HepG2 (cell line): ENCODE measurements around the gene NMT2. TPM values are rescaled to one million over a fixed set of nuclear protein-coding genes. Genes with fewer than 3 reads are reported as not detected.

ENCODE experiments used
- ATAC-seq: fragments of 200-7000 bp; cut with Tn5 transposase; 3 replicates; pipeline ENCODE4 v1.9.1; 2020; ENCODE audit warnings: mild to moderate bottlenecking, moderate library complexity
- BruUV-seq: library from RNA; stranded (reverse); fragments of 400-500 nt; replicated peaks from 2 replicates; lab custom pipeline; 2021; lab: Mats Ljungman, UMichigan
- CTCF ChIA-PET: fragments of 300-600 bp; formaldehyde crosslinking; extraction: SDS; loops from one replicate; lab custom pipeline; 2021; ENCODE audit warnings: low total read pairs, inconsistent platforms, low intra/inter-chr PET ratio; lab: Yijun Ruan, JAX
- POLR2A ChIA-PET: fragments of 350-600 bp; sonication (Branson Sonifier 250); formaldehyde crosslinking; loops from one replicate; lab custom pipeline; 2020; ENCODE audit warnings: antibody characterized with exemption, inconsistent platforms; lab: Yijun Ruan, JAX
- DNase-seq: peaks from one replicate; pipeline ENCODE4 v3.0.0-alpha.2; 2015; ENCODE audit warnings: low spot score
- FAIRE-seq: peaks from 3 replicates; lab custom pipeline; 2011; peaks lifted over from hg19 to GRCh38; lab: Jason Lieb, UNC
- H2AFZ ChIP-seq: one replicate; pipeline ENCODE4 v1.6.1; 2011; ENCODE audit warnings: low read length, inconsistent platforms
- H3K27ac ChIP-seq: fragments of 300-600 bp; 3 replicates; pipeline ENCODE4 v1.8.0; 2011; ENCODE audit warnings: mixed run types, mild to moderate bottlenecking, mixed read lengths, low read length, inconsistent platforms; ENCODE audit not compliant: insufficient read depth; ENCODE audit errors: extremely low read length
- H3K27me3 ChIP-seq, 2 experiments: fragments of 200-600 bp in 1 of 2; 2 replicates in 1 of 2; 3 replicates in 1 of 2; pipeline versions ENCODE4 v1.6.0 to v1.8.0; 2011; ENCODE audit warnings: low read length in 2 of 2, mild to moderate bottlenecking in 2 of 2, moderate library complexity in 2 of 2, inconsistent platforms in 1 of 2; ENCODE audit not compliant: insufficient read depth in 2 of 2, control insufficient read depth in 1 of 2
- H3K36me3 ChIP-seq, 2 experiments: fragments of 200-600 bp in 1 of 2; replicated peaks in 1 of 2; 2 replicates in 1 of 2; 3 replicates in 1 of 2; pipeline versions ENCODE4 v1.5.1 to v1.8.0; 2011; ENCODE audit warnings: low read length in 2 of 2, inconsistent platforms in 1 of 2; ENCODE audit not compliant: insufficient read depth in 2 of 2, control insufficient read depth in 1 of 2
- H3K4me1 ChIP-seq: 2 replicates; pipeline ENCODE4 v1.5.1; 2012; ENCODE audit warnings: low read length, inconsistent platforms; ENCODE audit not compliant: insufficient read depth
- H3K4me2 ChIP-seq: 2 replicates; pipeline ENCODE4 v1.6.0; 2011; ENCODE audit warnings: low read depth, low read length, inconsistent platforms
- H3K4me3 ChIP-seq, 3 experiments: fragments of 200-600 bp in 1 of 3; sonication (generic), shearing (Covaris generic) in 1 of 3; replicated peaks in 1 of 3; 2 replicates each; pipeline ENCODE4 v1.5.1; 2011 to 2016; ENCODE audit warnings: low read length in 3 of 3, inconsistent platforms in 2 of 3, low read depth in 2 of 3, mild to moderate bottlenecking in 2 of 3, control low read depth in 1 of 3, mixed read lengths in 1 of 3; ENCODE audit not compliant: insufficient read depth in 1 of 3
- H3K79me2 ChIP-seq: one replicate; pipeline ENCODE4 v1.6.1; 2011; ENCODE audit warnings: low read length, inconsistent platforms; ENCODE audit not compliant: insufficient read depth
- H3K9ac ChIP-seq: 2 replicates; pipeline ENCODE4 v1.6.0; 2011; ENCODE audit warnings: mild to moderate bottlenecking, low read depth, low read length, inconsistent platforms; ENCODE audit not compliant: insufficient read depth
- H3K9me3 ChIP-seq: 2 replicates; pipeline ENCODE4 v1.5.1; 2012; ENCODE audit warnings: mild to moderate bottlenecking, low read length
- H4K20me1 ChIP-seq: 2 replicates; pipeline ENCODE4 v1.6.0; 2011; ENCODE audit warnings: inconsistent platforms, mild to moderate bottlenecking, low read length, moderate library complexity; ENCODE audit not compliant: insufficient read depth
- CEBPB ChIP-seq: IDR thresholded peaks from 2 replicates; pipeline ENCODE4 v1.6.1; 2011; ENCODE audit warnings: low read depth, low read length, improper control_type of control experiment, borderline replicate concordance
- CEBPG ChIP-seq: IDR thresholded peaks from 2 replicates; pipeline ENCODE4 v1.6.1; 2016
- NFE2L2 ChIP-seq: fragments of 150-350 bp; IDR thresholded peaks from 2 replicates; pipeline ENCODE4 v1.6.1; 2014; ENCODE audit warnings: low read length
- SNAPC2 ChIP-seq: sonication (generic); formaldehyde crosslinking; IDR thresholded peaks from 2 replicates; pipeline ENCODE4 v1.8.1; 2022; ENCODE audit warnings: mild to moderate bottlenecking, missing genetic modification reagents
- SPEN ChIP-seq: sonication (generic); formaldehyde crosslinking; IDR thresholded peaks from 2 replicates; pipeline ENCODE4 v1.5.1; 2020; ENCODE audit warnings: low read depth, mild to moderate bottlenecking, missing genetic modification reagents
- SRSF4 ChIP-seq: fragments of 200-400 bp; formaldehyde crosslinking; IDR thresholded peaks from one replicate; pipeline ENCODE4 v1.6.1; 2018; ENCODE audit warnings: mild to moderate bottlenecking, low read depth, low read length, moderate library complexity; ENCODE audit not compliant: poor library complexity, severe bottlenecking
- ZNF652 ChIP-seq: IDR thresholded peaks from 2 replicates; pipeline ENCODE4 v1.6.1; 2016; ENCODE audit warnings: low read depth, borderline replicate concordance
- WGBS: methylation state at CpG from one replicate; pipeline ENCODE4 v1.1.6; 2017; ENCODE audit warnings: low lambda C conversion rate; 5-methylcytosine and 5-hydroxymethylcytosine counted together
- in situ Hi-C: cut with HindIII; loops from 2 replicates; pipeline ENCODE4 v1.10.0; 2017; ENCODE audit warnings: low pct_unique_long_range_greater_than_20kb; ENCODE audit not compliant: extremely low pct_ligation_motif_present
- intact Hi-C: fragments of 100-400 bp; cut with micrococcal nuclease; formaldehyde crosslinking; loops from one replicate; pipeline ENCODE4 v1.10.0; 2022; ENCODE audit not compliant: unreplicated experiment
- polyA plus RNA-seq, 8 experiments: library from polyadenylated mRNA; depleted of rRNA in 3 of 8; stranded (reverse) in 7 of 8; unstranded in 1 of 8; fragments of >200 nt; fragmentation: Illumina TruSeq in 4 of 8; extraction: Trizol in 4 of 8; gene quantifications; 2 replicates each; pipeline versions ENCODE4 v1.2.1 to v1.2.3, GENCODE V29; 2011 to 2016; ENCODE audit warnings: low read depth in 4 of 8, missing spikeins in 1 of 8, mixed read lengths in 1 of 8; ENCODE audit not compliant: insufficient read depth in 1 of 8
- total RNA-seq, 5 experiments: library from RNA; depleted of rRNA; stranded (reverse); fragments of >200 nt; fragmentation: Illumina TruSeq; extraction: Trizol; gene quantifications; 2 replicates each; pipeline ENCODE4 v1.2.3, GENCODE V29; 2016; ENCODE audit warnings: low read depth in 1 of 5
- TF ChIP-seq, protein P1 (sequence below), 2 experiments: fragments of 450-650 bp in 1 of 2; sonication (generic) in 1 of 2; formaldehyde crosslinking; IDR thresholded peaks; 2 replicates each; pipeline versions ENCODE4 v1.5.0 to v1.8.0; 2020 to 2022; ENCODE audit warnings: mild to moderate bottlenecking in 1 of 2, missing genetic modification reagents in 1 of 2
- TF ChIP-seq, protein P2 (sequence below): sonication (generic); formaldehyde crosslinking; IDR thresholded peaks from 2 replicates; pipeline ENCODE4 v1.8.0; 2022; ENCODE audit warnings: mild to moderate bottlenecking, missing genetic modification reagents, moderate library complexity

NMT2 gene
- total and polyA plus RNA-seq, 2 of the 13 experiments (the other 11 are each of a cell fraction or from before 2014, with no cell fraction given), result 10.1 to 23.8 TPM

DNA sequence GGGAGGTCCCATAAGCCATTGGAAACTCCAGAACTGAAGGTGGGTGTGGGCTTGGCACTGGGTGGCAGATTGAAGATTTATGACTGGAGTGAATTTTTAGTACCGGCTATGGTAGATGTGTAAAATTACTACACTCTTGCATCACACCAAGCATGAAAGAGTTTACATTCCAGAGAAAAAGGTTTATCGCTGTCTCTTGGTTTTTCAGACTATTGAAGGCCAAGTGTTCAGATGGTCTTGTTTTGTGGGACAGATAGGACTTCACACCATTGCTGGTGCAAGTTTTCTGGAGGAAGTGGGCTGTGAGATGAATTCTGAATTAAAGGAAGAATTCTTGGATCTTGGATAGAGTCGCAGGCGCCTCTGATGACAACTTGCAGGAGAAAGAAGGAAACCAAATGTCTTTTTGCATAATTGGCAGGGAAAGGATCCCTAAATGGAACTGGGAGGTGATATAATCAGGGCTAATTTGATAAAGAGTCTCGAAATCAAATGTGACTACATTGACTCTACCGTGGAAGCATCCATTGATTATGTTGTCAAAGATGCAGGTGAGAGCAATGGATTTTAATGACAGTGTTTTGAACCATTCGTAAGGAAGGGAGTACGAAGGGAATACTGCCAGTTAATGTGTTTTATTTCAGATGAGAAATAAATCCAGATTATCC is 14.2 kb upstream of the NMT2 start:
- BruUV-seq, result no TSS peak
- FAIRE-seq (no peak), ATAC-seq (no peak), DNase-seq (no peak)
- Histone ChIP-seq H3K36me3 (no peaks in the 10 kb centered on the region), H3K9ac (no peak overlapping the region), H3K27me3 (no peaks in the 10 kb centered on the region; a peak in 1 of 5 replicates), H3K27ac (no peak overlapping the region), H3K4me1 (peaks cover 35% of the 10 kb centered on the region), H4K20me1 (no peaks in the 10 kb centered on the region), H3K9me3 (no peaks in the 10 kb centered on the region), H2AFZ (no peak overlapping the region), H3K79me2 (no peaks in the 10 kb centered on the region), H3K4me2 (no peak overlapping the region), H3K4me3 (no peak overlapping the region)
- intact Hi-C loops (no loop called here), in situ Hi-C loops (no loop called here)
- CTCF ChIA-PET, result no interaction called here
- TF ChIP-seq ZNF652 (CRISPR knock-in tag) (no peak), SPEN (CRISPR knock-in tag) (no peak), SRSF4 (no peak), SNAPC2 (CRISPR knock-in tag) (no peak), CEBPB (peak; percentile 62; the same call in 1 of the 2 replicates), NFE2L2 (no peak), CEBPG (peak; percentile 50; the same call in 1 of the 2 replicates)
- TF ChIP-seq, protein P1, sequence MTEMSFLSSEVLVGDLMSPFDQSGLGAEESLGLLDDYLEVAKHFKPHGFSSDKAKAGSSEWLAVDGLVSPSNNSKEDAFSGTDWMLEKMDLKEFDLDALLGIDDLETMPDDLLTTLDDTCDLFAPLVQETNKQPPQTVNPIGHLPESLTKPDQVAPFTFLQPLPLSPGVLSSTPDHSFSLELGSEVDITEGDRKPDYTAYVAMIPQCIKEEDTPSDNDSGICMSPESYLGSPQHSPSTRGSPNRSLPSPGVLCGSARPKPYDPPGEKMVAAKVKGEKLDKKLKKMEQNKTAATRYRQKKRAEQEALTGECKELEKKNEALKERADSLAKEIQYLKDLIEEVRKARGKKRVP (CRISPR knock-in tag; IDR thresholded peaks at IDR 0.05), result peak in 1 of 2 experiments; percentile 87; a peak in 2 of 4 replicates
- TF ChIP-seq, protein P2, sequence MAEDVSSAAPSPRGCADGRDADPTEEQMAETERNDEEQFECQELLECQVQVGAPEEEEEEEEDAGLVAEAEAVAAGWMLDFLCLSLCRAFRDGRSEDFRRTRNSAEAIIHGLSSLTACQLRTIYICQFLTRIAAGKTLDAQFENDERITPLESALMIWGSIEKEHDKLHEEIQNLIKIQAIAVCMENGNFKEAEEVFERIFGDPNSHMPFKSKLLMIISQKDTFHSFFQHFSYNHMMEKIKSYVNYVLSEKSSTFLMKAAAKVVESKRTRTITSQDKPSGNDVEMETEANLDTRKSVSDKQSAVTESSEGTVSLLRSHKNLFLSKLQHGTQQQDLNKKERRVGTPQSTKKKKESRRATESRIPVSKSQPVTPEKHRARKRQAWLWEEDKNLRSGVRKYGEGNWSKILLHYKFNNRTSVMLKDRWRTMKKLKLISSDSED (CRISPR knock-in tag), result no peak
- WGBS, result 47% methylated on average over 8 of the region's 8 CpGs
- POLR2A ChIA-PET, result no interaction called here
